GM23338 (cell line): ENCODE results near the gene FABP6. TPM values are rescaled to one million over a fixed set of nuclear protein-coding genes. Genes with fewer than 3 reads are reported as not detected.

Source experiments
- ATAC-seq: fragments of 200-7000 bp; cut with Tn5 transposase; 3 replicates; pipeline ENCODE4 v1.9.1; 2020
- DNase-seq: peaks from one replicate; pipeline ENCODE4 v3.0.0-alpha.2; 2015; ENCODE audit warnings: low spot score
- H2AFZ ChIP-seq: fragments of 200-600 bp; sonication (generic); 2 replicates; pipeline ENCODE4 v1.8.0; 2016; ENCODE audit warnings: antibody characterized with exemption, mild to moderate bottlenecking, moderate library complexity
- H3F3A ChIP-seq: fragments of 200-600 bp; sonication (generic); replicated peaks from 2 replicates; pipeline ENCODE4 v1.8.0; 2017; ENCODE audit warnings: antibody characterized with exemption, mixed run types, low read depth
- H3K27ac ChIP-seq: fragments of 200-600 bp; sonication (generic); 2 replicates; pipeline ENCODE4 v1.6.1; 2016; ENCODE audit warnings: low read depth
- H3K27me3 ChIP-seq: fragments of 200-600 bp; sonication (generic); 2 replicates; pipeline ENCODE4 v1.8.0; 2016; ENCODE audit warnings: mild to moderate bottlenecking, mixed run types, moderate library complexity; ENCODE audit not compliant: insufficient read depth
- H3K36me3 ChIP-seq: fragments of 200-600 bp; sonication (generic); 2 replicates; pipeline ENCODE4 v1.8.0; 2016; ENCODE audit warnings: mild to moderate bottlenecking; ENCODE audit not compliant: insufficient read depth
- H3K4me1 ChIP-seq: fragments of 200-600 bp; sonication (generic); 2 replicates; pipeline ENCODE4 v1.8.0; 2016; ENCODE audit warnings: mild to moderate bottlenecking, moderate library complexity; ENCODE audit not compliant: insufficient read depth
- H3K4me2 ChIP-seq: fragments of 200-600 bp; sonication (generic); 2 replicates; pipeline ENCODE4 v1.7.1; 2017; ENCODE audit warnings: mixed run types
- H3K4me3 ChIP-seq: fragments of 200-600 bp; sonication (generic); 2 replicates; pipeline ENCODE4 v1.6.1; 2016; ENCODE audit warnings: mixed run types
- H3K79me2 ChIP-seq: fragments of 200-600 bp; sonication (generic); replicated peaks from 2 replicates; pipeline ENCODE4 v1.8.0; 2017; ENCODE audit warnings: mild to moderate bottlenecking; ENCODE audit not compliant: insufficient read depth
- H3K9me2 ChIP-seq: fragments of 200-600 bp; sonication (generic); 2 replicates; pipeline ENCODE4 v1.8.0; 2017; ENCODE audit not compliant: insufficient read depth
- H4K20me1 ChIP-seq: fragments of 200-600 bp; sonication (generic); replicated peaks from 2 replicates; pipeline ENCODE4 v1.8.0; 2017; ENCODE audit warnings: mild to moderate bottlenecking; ENCODE audit not compliant: insufficient read depth
- H3K27ac Mint-ChIP-seq: 2 replicates; pipeline ENCODE4 v1.8.0; 2020; ENCODE audit warnings: inconsistent platforms, mild to moderate bottlenecking, moderate library complexity, mixed read lengths
- H3K27me3 Mint-ChIP-seq: 3 replicates; pipeline ENCODE4 v1.8.0; 2022; ENCODE audit warnings: low read depth, mild to moderate bottlenecking, moderate library complexity, mixed read lengths, inconsistent platforms; ENCODE audit not compliant: insufficient read depth, poor library complexity
- H3K36me3 Mint-ChIP-seq: 3 replicates; pipeline ENCODE4 v1.8.0; 2021; ENCODE audit warnings: low read depth, mild to moderate bottlenecking, inconsistent platforms, moderate library complexity, mixed read lengths
- H3K4me1 Mint-ChIP-seq: 3 replicates; pipeline ENCODE4 v1.8.0; 2020; ENCODE audit warnings: mild to moderate bottlenecking, inconsistent platforms, mixed read lengths
- H3K4me3 Mint-ChIP-seq: 3 replicates; pipeline ENCODE4 v1.8.0; 2021; ENCODE audit warnings: moderate library complexity, mild to moderate bottlenecking, inconsistent platforms, mixed read lengths
- H3K9me3 Mint-ChIP-seq: 3 replicates; pipeline ENCODE4 v1.8.0; 2020; ENCODE audit warnings: moderate library complexity, mild to moderate bottlenecking, inconsistent platforms, mixed read lengths
- CREB1 ChIP-seq: fragments of 250-450 bp; sonication (Bioruptor Pico); IDR thresholded peaks from 2 replicates; pipeline ENCODE4 v1.5.0; 2020; ENCODE audit warnings: low read depth, mild to moderate bottlenecking, moderate library complexity
- CTCF ChIP-seq, 2 experiments: fragments of 200-600 bp in 1 of 2; sonication (generic) in 1 of 2; conservative IDR thresholded peaks; 2 replicates each; pipeline versions ENCODE4 v1.5.1 to v1.6.1; 2016 to 2017; ENCODE audit warnings: antibody characterized with exemption in 2 of 2, low read depth in 2 of 2, mild to moderate bottlenecking in 2 of 2, moderate library complexity in 1 of 2
- EZH2phosphoT487 ChIP-seq: fragments of 200-600 bp; sonication (generic); IDR thresholded peaks from one replicate; pipeline ENCODE4 v1.8.1; 2018; ENCODE audit warnings: antibody characterized with exemption; ENCODE audit not compliant: unreplicated experiment
- JUNB ChIP-seq: IDR thresholded peaks from one replicate; pipeline ENCODE4 v1.6.1; 2016; ENCODE audit warnings: antibody characterized with exemption; ENCODE audit not compliant: unreplicated experiment
- NANOG ChIP-seq: IDR thresholded peaks from 2 replicates; pipeline ENCODE4 v1.6.1; 2016; ENCODE audit warnings: antibody characterized with exemption, borderline replicate concordance
- POLR2AphosphoS5 ChIP-seq: IDR thresholded peaks from 2 replicates; pipeline ENCODE4 v1.6.1; 2016; ENCODE audit warnings: antibody characterized with exemption, low read depth
- REST ChIP-seq: IDR thresholded peaks from one replicate; pipeline ENCODE4 v1.6.1; 2018; ENCODE audit warnings: antibody characterized with exemption; ENCODE audit not compliant: unreplicated experiment
- STAT1 ChIP-seq: IDR thresholded peaks from one replicate; pipeline ENCODE4 v1.6.1; 2016; ENCODE audit warnings: antibody characterized with exemption; ENCODE audit not compliant: unreplicated experiment
- ZNF114 ChIP-seq: fragments of 250-450 bp; sonication (Bioruptor Pico); IDR thresholded peaks from 2 replicates; pipeline ENCODE4 v1.5.0; 2020; ENCODE audit warnings: mild to moderate bottlenecking, moderate library complexity
- ZNF331 ChIP-seq: fragments of 250-450 bp; sonication (Bioruptor Pico); IDR thresholded peaks from 2 replicates; pipeline ENCODE4 v1.5.0; 2020; ENCODE audit warnings: low read depth, mild to moderate bottlenecking, moderate library complexity
- ZNF462 ChIP-seq: fragments of 250-450 bp; sonication (Bioruptor Pico); IDR thresholded peaks from 2 replicates; pipeline ENCODE4 v1.5.0; 2020; ENCODE audit warnings: mild to moderate bottlenecking, moderate library complexity
- polyA plus RNA-seq: library from polyadenylated mRNA; unstranded; fragments of >200 nt; fragmentation: Nextera tagmentation; extraction: Ambion mirVana; gene quantifications from 2 replicates; pipeline ENCODE4 v1.2.1, GENCODE V29; 2016
- total RNA-seq: library from RNA; depleted of rRNA; stranded (reverse); fragments of >200 nt; shearing (Covaris generic); gene quantifications from 2 replicates; pipeline ENCODE4 v1.2.3, GENCODE V29; 2014

Gene FABP6
- total and polyA plus RNA-seq, 2 experiments from 2014 or later, result 2.2 to 7.5 TPM

- TF ChIP-seq CTCF (conservative IDR thresholded peaks at IDR 0.05; ENCODE audit: low read depth in 2 of 2) (no peak), POLR2AphosphoS5 (no peak), REST (no peak), JUNB (no peak), ZNF114 (CRISPR knock-in tag) (no peak), CREB1 (CRISPR knock-in tag) (no peak), ZNF331 (CRISPR knock-in tag) (no peak), STAT1 (no peak)
Measured at GRCh38 chr5:160198841-160199409, 30.4 kb upstream of the FABP6 start (continued).

GRCh38 chr5:160199410-160199911, 29.8 kb upstream of the FABP6 start:
- peak overlapping the region; percentile 86 for H3K4me2 ChIP-seq
- H3K4me3 ChIP-seq, result peak overlapping the region; percentile 57
- H3K4me3 Mint-ChIP-seq, result peak overlapping the region; percentile 66
- TF ChIP-seq EZH2phosphoT487 (no peak), CREB1 (CRISPR knock-in tag) (0 out of 2 replicates have a peak, but pooled peaks have one; percentile 52), NANOG (no peak), ZNF462 (CRISPR knock-in tag) (0 out of 2 replicates have a peak, but pooled peaks have one; percentile 4)

More at GRCh38 chr5:160199410-160199911, 29.8 kb upstream of the FABP6 start:
- H3K9me2 ChIP-seq, result no peaks in the 10 kb centered on the region
- H3K9me3 Mint-ChIP-seq, result no peaks in the 10 kb centered on the region; the same call in 2 of the 3 replicates
- no peaks in the 10 kb centered on the region for H3K79me2 ChIP-seq
- 0 out of 2 replicates have a peak, but pooled peaks cover 3% of the 10 kb centered on the region for H3F3A ChIP-seq
- H3K27ac ChIP-seq, result no peak overlapping the region
- H2AFZ ChIP-seq, result peak overlapping the region; percentile 99
- no peak overlapping the region for H3K27ac Mint-ChIP-seq
- peaks cover 42% of the 10 kb centered on the region for H3K4me1 Mint-ChIP-seq
- peaks cover 27% of the 10 kb centered on the region for H3K4me1 ChIP-seq
- no peaks in the 10 kb centered on the region for H4K20me1 ChIP-seq
- peak; percentile 83 for DNase-seq
- H3K27me3 Mint-ChIP-seq, result peaks cover 22% of the 10 kb centered on the region
- ATAC-seq, result peak; percentile 86
- no peaks in the 10 kb centered on the region; the same call in 2 of the 3 replicates for H3K36me3 Mint-ChIP-seq
- H3K27me3 ChIP-seq, result no peaks in the 10 kb centered on the region
- no peaks in the 10 kb centered on the region for H3K36me3 ChIP-seq
